Dermis microvascular lymphatic vessel endothelial cell (primary cell): Measurements from ENCODE around the gene LAMTOR4. TPM values are rescaled to one million over a fixed set of nuclear protein-coding genes. Genes with fewer than 3 reads are reported as not detected.
A peak's percentile ranks its signal among the peaks of the same experiment; 100 is the strongest.
"Not testable (repeated sequence)": the region's sequence is repeated elsewhere in the genome, so short reads cannot be mapped to it uniquely, and the experiment has no call there.

ENCODE experiments used
- DNase-seq, 2 donors: peaks; one replicate each; pipeline versions ENCODE4 v3.0.0 to v3.0.0-alpha.2; 2010; ENCODE audit warnings: low read depth in 2 of 2
- total RNA-seq: library from RNA; depleted of rRNA; stranded (reverse); fragments of >200 nt; gene quantifications from 2 replicates; pipeline ENCODE4 v1.2.1, GENCODE V29; 2014

The LAMTOR4 gene
- total RNA-seq, 1 donor from 2014 or later, result 112 TPM

DNA sequence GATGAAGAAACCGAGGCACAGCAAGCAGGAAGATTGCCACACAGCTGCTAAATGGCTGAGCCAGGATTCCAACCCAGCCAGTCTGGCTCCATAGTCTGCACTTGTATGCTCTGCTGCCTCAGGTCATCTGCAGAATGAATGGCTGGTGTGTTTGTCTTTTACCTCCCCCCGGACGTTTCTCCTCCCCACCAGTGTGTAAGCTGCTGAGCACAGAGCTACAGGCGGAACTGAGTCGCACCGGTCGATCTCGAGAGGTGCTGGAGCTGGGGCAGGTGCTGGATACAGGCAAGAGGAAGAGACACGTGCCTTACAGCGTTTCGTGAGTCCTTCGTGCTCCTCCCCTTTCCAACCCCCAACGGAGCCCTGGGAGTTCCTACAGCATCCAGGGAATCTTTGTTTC is 26.7 kb upstream of the LAMTOR4 start:
- DNase-seq, result no peak

GRCh38 chr7:100122568-100122967 is 26.1 kb upstream of the LAMTOR4 start:
- DNase-seq, result no peak

GRCh38 chr7:100124301-100125230 is 24.2 kb upstream of the LAMTOR4 start:
- no peak for DNase-seq

- no peak for DNase-seq
Observed at GRCh38 chr7:100126239-100126930, 22.3 kb upstream of the LAMTOR4 start.

DNA sequence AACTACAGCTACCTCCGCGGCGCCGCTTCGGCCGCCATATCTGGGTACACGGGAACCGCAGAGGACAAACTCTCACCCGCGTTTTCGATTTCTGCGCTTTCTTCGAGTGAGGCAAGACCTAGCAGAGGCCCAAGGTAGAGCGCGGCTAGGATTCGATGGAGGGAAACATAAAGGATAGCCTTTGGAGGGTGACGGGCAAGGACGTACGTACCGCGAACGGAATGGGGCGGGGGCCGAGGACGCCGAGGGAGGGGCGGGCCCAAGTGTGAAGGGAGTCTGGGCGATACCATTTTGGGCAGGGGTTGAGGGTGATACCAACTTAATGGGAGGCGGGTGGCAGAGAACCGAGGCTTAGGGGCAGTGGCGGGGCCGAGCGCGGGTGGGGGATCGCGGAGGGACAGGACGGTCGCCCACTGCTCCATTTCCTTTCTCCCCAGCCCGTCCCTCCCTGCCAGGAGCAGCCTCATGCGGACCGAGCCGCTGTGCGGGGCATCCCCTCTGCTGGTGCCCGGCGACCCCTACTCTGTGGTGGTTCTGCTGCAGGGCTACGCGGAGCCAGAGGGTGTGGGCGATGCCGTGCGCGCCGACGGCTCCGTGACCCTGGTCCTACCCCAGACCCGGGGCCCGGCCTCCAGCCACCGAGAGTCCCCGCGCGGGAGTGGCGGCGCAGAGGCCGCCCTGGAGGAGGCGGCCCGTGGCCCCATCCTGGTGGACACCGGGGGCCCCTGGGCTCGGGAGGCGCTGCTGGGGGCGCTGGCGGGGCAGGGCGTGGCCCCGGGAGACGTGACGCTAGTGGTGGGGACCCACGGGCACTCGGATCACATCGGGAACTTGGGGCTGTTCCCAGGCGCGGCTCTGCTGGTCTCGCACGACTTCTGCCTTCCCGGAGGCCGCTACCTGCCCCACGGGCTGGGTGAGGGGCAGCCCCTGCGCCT is 21.5 kb upstream of the LAMTOR4 start, which contains the start of gene MBLAC1:
Gene MBLAC1, plus strand, starts transcription at position 37 of the 935 bp plus-strand sequence. Its CDS starts 429 bp downstream, at position 466.
- peak; percentile 82 to 94 for DNase-seq

DNA sequence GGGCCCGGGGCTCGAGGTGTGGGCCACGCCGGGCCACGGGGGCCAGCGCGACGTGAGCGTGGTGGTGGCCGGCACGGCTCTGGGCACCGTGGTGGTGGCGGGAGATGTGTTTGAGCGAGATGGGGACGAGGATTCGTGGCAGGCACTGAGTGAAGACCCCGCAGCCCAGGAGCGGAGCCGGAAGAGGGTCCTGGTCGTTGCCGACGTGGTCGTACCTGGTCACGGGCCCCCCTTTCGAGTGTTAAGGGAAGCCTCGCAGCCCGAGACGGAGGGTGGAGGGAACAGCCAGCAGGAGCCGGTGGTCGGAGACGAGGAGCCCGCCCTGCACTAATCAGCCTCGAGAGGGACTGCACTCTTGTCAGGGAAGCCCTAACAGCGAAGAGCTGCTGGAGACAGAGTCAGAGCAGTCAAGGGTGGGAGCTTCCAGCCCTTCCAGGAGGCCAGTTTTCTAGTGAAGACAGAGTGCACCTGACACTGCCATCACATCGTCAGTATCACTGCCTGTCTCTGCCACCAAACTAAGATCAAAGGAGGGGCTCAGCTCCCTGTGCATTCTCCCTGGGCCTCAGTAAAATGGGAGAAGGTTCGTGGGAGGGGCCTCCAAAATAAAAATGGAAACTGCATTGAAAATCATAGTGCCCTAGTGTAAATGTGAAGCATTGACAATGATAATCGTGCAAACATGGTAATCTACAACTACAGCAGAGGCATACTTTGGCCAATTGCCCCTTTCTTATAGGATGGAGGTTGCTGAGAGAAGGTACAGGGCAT is 20.7 kb upstream of the LAMTOR4 start:
- DNase-seq, result peak in 1 of 2 donors; percentile 16

DNA sequence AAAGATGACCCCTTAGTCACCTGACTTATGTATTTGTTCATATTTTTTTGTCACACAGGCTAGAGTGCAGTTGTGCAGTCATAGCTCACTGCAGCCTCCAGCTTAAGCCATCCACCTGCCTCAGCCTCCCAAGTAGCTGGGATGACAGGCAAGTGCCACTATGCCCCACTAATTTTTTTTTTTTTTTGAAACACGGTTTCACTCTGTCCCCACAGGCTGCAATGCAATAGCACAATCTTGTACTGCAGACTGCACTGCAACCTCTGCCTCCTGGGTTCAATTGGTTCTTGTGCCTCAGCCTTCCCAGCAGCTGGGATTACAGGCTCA is 20.1 kb upstream of the LAMTOR4 start:
- DNase-seq, result no peak

GRCh38 chr7:100130220-100130607 is 18.5 kb upstream of the LAMTOR4 start:
- not testable (repeated sequence) for DNase-seq

GRCh38 chr7:100130608-100131453 is 17.9 kb upstream of the LAMTOR4 start:
- peak in 1 of 2 donors; percentile 56 for DNase-seq

DNA sequence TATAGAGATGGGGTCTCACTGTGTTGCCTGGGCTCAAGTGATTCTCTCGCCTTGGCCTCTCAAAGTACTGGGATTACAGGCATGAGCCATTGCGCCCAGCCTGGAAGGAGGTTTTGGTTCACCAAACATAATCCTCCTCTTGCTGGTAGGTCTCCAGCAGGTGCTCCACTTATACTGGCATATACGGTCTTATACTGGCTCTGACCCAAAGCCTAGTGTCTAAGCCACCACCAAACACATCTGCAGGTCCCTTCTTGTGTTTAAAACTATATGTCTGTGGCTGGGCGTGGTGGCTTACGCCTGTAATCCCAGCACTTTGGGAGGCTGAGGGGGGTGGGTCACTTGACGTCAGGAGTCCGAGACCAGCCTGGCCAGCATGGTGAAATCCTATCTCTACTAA is 16.6 kb upstream of the LAMTOR4 start:
- DNase-seq, result no peak

- DNase-seq, result peak; percentile 53 to 72
Observed at GRCh38 chr7:100132697-100133151, 16.0 kb upstream of the LAMTOR4 start.

- DNase-seq, result no peak
Observed at GRCh38 chr7:100137851-100138760, 10.6 kb upstream of the LAMTOR4 start.

DNA sequence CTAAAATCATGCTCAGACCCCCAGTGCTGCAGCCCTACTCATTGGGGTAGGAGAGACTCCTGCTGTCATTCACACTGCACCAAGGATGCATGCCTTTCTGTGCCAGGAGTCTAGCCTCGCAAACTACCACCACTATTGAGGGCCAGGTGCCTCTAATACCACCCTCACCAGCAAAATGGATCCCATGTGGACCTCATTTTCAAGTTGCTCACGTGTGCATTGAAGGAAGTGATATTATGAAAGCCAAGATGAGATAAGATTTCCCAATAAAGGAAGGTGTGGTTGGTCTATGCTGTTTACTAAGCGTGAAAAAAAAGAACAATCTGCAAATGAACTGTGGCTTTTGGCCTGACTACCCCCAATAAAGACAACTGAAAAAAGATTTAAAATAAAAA is 7.2 kb upstream of the LAMTOR4 start:
- no peak for DNase-seq

GRCh38 chr7:100142461-100142860 is 6.3 kb upstream of the LAMTOR4 start:
- no peak for DNase-seq

DNA sequence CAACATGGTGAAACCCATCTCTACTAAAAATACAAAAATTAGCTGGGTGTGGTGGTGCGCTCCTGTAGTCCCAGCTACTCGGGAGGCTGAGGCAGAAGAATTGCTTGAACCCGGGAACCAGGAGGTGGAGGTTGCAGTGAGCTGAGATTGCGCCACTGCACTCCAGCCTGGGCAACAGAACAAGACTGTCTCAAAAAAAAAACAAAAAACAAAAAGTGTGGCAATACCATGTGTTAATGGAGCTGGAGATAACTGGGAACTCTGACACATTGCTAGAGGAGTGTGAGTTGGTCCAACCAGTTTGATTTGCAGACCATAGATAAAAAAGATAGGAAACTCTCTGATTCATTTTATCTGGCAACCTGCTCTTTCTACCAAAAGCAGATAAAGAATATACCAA is 2.4 kb upstream of the LAMTOR4 start:
- DNase-seq, result not testable (repeated sequence)

- no peak for DNase-seq
Observed at GRCh38 chr7:100147278-100147677, 1.4 kb upstream of the LAMTOR4 start.

DNA sequence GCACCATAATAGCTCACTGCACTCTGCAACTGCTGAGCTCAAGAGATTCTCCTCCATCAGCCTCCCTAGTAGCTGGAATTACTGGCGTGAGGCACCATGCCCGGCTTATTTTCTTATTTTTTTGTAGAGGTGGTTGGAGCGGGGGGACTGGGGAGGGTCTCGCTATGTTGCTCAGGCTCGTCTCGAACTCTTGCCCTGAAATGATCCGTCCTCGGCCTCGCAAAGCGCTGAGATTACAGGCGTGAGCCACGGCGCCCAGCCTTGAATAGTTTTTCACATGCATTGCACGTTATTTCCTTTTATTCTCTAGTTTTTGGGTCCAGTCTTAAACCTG is 526 bp upstream of the LAMTOR4 start:
- no peak for DNase-seq

GRCh38 chr7:100152404-100152803 is 3.7 kb downstream of the LAMTOR4 start:
- no peak for DNase-seq
